ENCODE measurements around the gene TUFT1.

- TF ChIP-seq, protein P1, sequence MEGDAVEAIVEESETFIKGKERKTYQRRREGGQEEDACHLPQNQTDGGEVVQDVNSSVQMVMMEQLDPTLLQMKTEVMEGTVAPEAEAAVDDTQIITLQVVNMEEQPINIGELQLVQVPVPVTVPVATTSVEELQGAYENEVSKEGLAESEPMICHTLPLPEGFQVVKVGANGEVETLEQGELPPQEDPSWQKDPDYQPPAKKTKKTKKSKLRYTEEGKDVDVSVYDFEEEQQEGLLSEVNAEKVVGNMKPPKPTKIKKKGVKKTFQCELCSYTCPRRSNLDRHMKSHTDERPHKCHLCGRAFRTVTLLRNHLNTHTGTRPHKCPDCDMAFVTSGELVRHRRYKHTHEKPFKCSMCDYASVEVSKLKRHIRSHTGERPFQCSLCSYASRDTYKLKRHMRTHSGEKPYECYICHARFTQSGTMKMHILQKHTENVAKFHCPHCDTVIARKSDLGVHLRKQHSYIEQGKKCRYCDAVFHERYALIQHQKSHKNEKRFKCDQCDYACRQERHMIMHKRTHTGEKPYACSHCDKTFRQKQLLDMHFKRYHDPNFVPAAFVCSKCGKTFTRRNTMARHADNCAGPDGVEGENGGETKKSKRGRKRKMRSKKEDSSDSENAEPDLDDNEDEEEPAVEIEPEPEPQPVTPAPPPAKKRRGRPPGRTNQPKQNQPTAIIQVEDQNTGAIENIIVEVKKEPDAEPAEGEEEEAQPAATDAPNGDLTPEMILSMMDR (IDR thresholded peaks at IDR 0.05), result no peak
- TF ChIP-seq POLR2A (IDR thresholded peaks at IDR 0.05), result no peak
Measured at GRCh38 chr1:151574575-151575529, 34.7 kb downstream of the TUFT1 start.

Data from heart left ventricle (tissue), 13 donors.